Epithelial cell of proximal tubule (primary cell): ENCODE data around the gene CEL. TPM values are rescaled to one million over a fixed set of nuclear protein-coding genes. Genes with fewer than 3 reads are reported as not detected.
"Not testable (repeated sequence)": the region's sequence is repeated elsewhere in the genome, so short reads cannot be mapped to it uniquely, and the experiment has no call there.

Experiments
- DNase-seq: peaks from one replicate; pipeline ENCODE4 v3.0.0-alpha.2; 2011; ENCODE audit warnings: low read depth
- H3K4me3 ChIP-seq: 2 replicates; pipeline ENCODE4 v1.5.1; 2011; ENCODE audit warnings: low read depth, mild to moderate bottlenecking, low read length
- CTCF ChIP-seq: conservative IDR thresholded peaks from 2 replicates; pipeline ENCODE4 v1.5.1; 2012; ENCODE audit warnings: low read depth, mild to moderate bottlenecking, low read length
- total RNA-seq: library from RNA; depleted of rRNA; stranded (reverse); fragments of >200 nt; gene quantifications from 2 replicates; pipeline ENCODE4 v1.2.3, GENCODE V29; 2015

CEL gene
- total RNA-seq, 1 donor from 2014 or later = 0.58 TPM

GRCh38 chr9:133071484-133072150, 9.8 kb downstream of the CEL start:
- no peak for TF ChIP-seq CTCF
- no peak overlapping the region for H3K4me3 ChIP-seq
- DNase-seq = no peak

DNA sequence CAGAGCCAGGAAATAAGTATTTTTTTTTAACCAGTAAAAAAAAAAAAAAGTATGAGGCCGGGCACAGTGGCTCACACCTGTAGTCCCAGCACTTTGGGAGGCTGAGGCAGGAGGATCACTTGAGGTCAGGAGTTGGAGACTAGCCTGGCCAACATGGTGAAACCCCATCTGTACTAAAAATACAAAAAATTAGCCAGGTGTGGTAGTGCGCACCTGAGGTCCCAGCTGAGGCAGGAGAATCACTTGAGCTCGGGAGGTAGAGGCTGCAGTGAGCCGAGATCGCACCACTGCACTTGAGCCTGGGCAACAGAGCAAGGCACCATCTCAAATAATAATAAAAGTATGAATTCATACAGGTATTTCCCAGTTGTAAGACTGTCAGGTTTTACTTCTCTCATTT, 10.4 kb downstream of the CEL start:
- DNase-seq, H3K4me3 ChIP-seq: not testable (repeated sequence)

- no peak overlapping the region for H3K4me3 ChIP-seq
- TF ChIP-seq CTCF = no peak
- DNase-seq = no peak
Observed at GRCh38 chr9:133073086-133074014, 11.6 kb downstream of the CEL start.

DNA sequence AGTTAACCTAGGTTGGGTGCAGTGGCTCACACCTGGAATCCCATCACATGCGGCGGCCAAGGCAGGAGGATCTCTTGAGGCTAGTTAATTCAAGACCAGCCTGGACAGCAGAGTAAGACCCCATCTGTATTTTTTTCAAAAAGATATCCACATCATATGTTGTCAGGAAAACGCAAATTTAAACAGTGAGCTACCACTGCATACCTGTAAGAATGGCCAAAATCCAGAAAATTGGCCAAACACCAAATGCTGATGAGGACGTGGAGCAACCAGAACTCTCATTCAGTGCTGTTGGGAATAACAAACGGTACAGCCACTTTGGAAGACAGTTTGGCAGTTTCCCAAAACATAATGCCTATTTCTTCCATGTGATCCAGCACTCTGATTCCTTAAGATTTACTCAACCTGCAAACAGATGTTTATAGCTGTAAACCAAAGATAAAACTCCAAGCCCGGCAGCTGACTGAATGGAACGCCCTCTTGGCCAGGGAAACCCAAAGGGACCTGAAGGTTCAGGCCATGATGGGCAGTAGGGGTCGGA, 12.4 kb downstream of the CEL start:
- H3K4me3 ChIP-seq = no peak overlapping the region
- TF ChIP-seq CTCF = no peak
- DNase-seq = no peak

GRCh38 chr9:133075925-133076630, 14.3 kb downstream of the CEL start:
- TF ChIP-seq CTCF = no peak
- H3K4me3 ChIP-seq = no peak overlapping the region
- DNase-seq = peak; percentile 35

- H3K4me3 ChIP-seq = no peak overlapping the region
- no peak for TF ChIP-seq CTCF
Observed at GRCh38 chr9:133076691-133077090, 14.9 kb downstream of the CEL start.

DNA sequence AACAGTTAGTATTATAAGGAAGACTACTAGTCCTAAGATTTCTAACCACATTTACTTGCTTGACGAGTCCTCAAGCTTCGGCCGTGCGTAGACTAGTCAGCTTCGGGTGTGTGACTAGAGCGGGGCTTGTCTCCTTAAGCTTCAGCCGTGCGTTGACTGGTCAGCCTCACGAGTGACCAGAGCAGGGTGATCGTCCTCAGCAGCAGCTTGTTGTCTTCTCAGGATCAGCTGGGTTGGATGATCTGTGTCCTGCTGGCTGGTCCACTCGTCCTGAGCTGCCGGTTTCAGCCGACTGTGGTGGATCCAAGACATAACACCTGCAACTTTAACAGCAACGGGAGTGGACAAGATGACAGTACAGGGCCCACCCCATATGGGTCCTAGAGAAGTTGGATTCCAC, 16.7 kb downstream of the CEL start:
- no peak for TF ChIP-seq CTCF
- H3K4me3 ChIP-seq = no peak overlapping the region
- DNase-seq = no peak

More at GRCh38 chr9:133076691-133077090, 14.9 kb downstream of the CEL start:
- no peak for DNase-seq
